ENCODE results near the gene S100A16. TPM values are rescaled to one million over a fixed set of nuclear protein-coding genes. Genes with fewer than 3 reads are reported as not detected.

S100A16 gene
- total and polyA plus RNA-seq, 9 of the 15 experiments (the other 6 are each of a cell fraction or from before 2014, with no cell fraction given) = 1.6 to 6.9 (median 4.3) TPM

DNA sequence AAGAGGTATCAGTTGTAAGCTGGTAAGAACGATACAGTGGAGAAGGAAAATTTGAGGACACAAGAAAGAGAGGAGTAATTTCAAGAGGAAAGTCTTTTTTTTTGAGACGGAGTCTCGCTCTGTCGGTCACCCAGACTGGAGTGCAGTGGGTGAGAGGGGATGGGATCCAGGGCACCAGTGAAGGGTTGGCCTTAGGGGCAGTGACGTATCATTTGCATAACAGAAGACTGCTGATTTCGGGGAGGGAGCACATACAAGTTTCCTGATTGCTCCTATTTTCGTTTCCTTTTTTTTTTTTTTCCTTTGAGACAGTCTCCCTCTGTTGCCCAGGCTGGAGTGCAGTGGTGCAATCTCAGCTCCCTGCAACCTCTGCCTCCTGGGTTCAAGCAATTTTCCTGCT lies 10.2 kb upstream of the S100A16 start:
- in situ Hi-C loops (cut with MboI) = no loop called here
- Histone ChIP-seq H4K20me1 (replicated peaks; ENCODE audit: control insufficient read depth, insufficient read depth, low read length) (no peaks in the 10 kb centered on the region), H3K9me1 (ENCODE audit: control insufficient read depth, insufficient read depth, low read length) (no peaks in the 10 kb centered on the region), H3K36me3 (ENCODE audit: control insufficient read depth, insufficient read depth, low read length) (peaks cover 9% of the 10 kb centered on the region; the same call in 2 of the 3 replicates), H3K9ac (ENCODE audit: insufficient read depth in 1 of 2, low read depth in 2 of 2, low read length in 2 of 2) (no peak overlapping the region), H3K9me3 (replicated peaks; ENCODE audit: control insufficient read depth, insufficient read depth, low read depth, low read length) (no peaks in the 10 kb centered on the region), H3K27ac (ENCODE audit: extremely low read depth, low read depth, low read length) (no peak overlapping the region), H2AFZ (ENCODE audit: low read depth, low read length) (no peak overlapping the region), H3K79me2 (ENCODE audit: control insufficient read depth, insufficient read depth, low read length) (peaks cover 6% of the 10 kb centered on the region; the same call in 1 of the 3 replicates), H3K4me2 (ENCODE audit: insufficient read depth, low read length) (no peak overlapping the region), H3K27me3 (ENCODE audit: control insufficient read depth in 2 of 2, insufficient read depth in 2 of 2, low read length in 2 of 2) (no peaks in the 10 kb centered on the region), H3K4me3 (no peak overlapping the region), H3K4me1 (replicated peaks in 1 of 2; ENCODE audit: control insufficient read depth in 2 of 2, insufficient read depth in 2 of 2, low read length in 2 of 2) (peaks cover 13 to 25% of the 10 kb centered on the region in 2 experiments)
- TF ChIP-seq RAD21 (CRISPR knock-in tag; conservative IDR thresholded peaks at IDR 0.05 in 1 of 2, IDR thresholded peaks at IDR 0.05 in 1 of 2) (no peak), HOXB6 (CRISPR knock-in tag; IDR thresholded peaks at IDR 0.05; ENCODE audit: borderline replicate concordance) (no peak), EP300 (IDR thresholded peaks at IDR 0.05; ENCODE audit: low read length) (no peak), PHF20 (IDR thresholded peaks at IDR 0.05; ENCODE audit: partially characterized antibody) (no peak), ZBTB7A (IDR thresholded peaks at IDR 0.05; ENCODE audit: borderline replicate concordance, control insufficient read depth, low read depth, low read length) (no peak), ZFP1 (CRISPR knock-in tag; IDR thresholded peaks at IDR 0.05) (no peak)
- ATAC-seq (no peak), DNase-seq (ENCODE audit: extremely low read depth in 1 of 4, low spot score in 3 of 4) (no peak), FAIRE-seq (no peak)
- intact Hi-C loops (cut with micrococcal nuclease) = no loop called here
- POLR2A ChIA-PET = interaction anchor here (2.0 to 2.2 kb wide), 2 partner anchors 9 to 11 kb away, joined by 8 read pairs; partner anchors contain the start of gene CHTOP
- CTCF ChIA-PET (ENCODE audit: low intra/inter-chr PET ratio) = no interaction called here
- no TSS peak for BruUV-seq (replicated peaks)
- 66% methylated on average over 6 of the region's 7 CpGs for WGBS (ENCODE audit: insufficient coverage, low coverage, missing lambda C conversion rate)

DNA sequence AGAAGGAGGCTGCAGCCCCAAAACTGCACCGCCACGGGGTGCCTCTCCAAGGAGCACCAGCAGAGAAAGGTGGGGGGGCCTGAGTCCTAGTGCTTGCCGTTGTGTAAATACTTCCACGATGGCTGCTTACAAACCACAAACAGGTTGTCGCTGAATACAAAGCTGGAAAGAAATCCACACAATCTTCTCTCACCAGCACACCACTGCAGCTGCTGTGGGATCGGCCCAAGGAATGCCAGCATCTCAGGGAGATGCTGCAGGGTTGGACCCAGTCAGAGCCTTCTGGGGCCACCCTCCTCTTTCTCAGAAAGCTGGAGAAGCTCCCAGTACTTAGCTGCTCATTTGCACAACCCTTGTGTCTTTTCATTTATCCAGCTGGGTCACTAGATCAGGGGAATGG lies 6.2 kb upstream of the S100A16 start:
- H2AFZ ChIP-seq (ENCODE audit: low read depth, low read length) = no peak overlapping the region
- H3K4me1 ChIP-seq (replicated peaks in 1 of 2; ENCODE audit: control insufficient read depth in 2 of 2, insufficient read depth in 2 of 2, low read length in 2 of 2) = peaks cover 9 to 20% of the 10 kb centered on the region in 2 experiments; a peak in 4 of 5 replicates
- no peak overlapping the region for H3K4me2 ChIP-seq (ENCODE audit: insufficient read depth, low read length)
- in situ Hi-C loops (cut with MboI) = no loop called here
- BruUV-seq (replicated peaks) = no TSS peak
- H3K4me3 ChIP-seq = no peak overlapping the region
- no peak for FAIRE-seq
- no peaks in the 10 kb centered on the region for H3K9me1 ChIP-seq (ENCODE audit: control insufficient read depth, insufficient read depth, low read length)
- TF ChIP-seq BMI1 (IDR thresholded peaks at IDR 0.05; ENCODE audit: low read length) (no peak), CBX8 (IDR thresholded peaks at IDR 0.05; ENCODE audit: borderline replicate concordance, extremely low read depth, low read depth, low read length, poor library complexity, severe bottlenecking) (no peak), IRF2 (CRISPR knock-in tag; IDR thresholded peaks at IDR 0.05) (no peak), CREB1 (IDR thresholded peaks at IDR 0.05) (no peak), CREB1 (CRISPR knock-in tag; IDR thresholded peaks at IDR 0.05) (no peak)
- no peaks in the 10 kb centered on the region for H3K27me3 ChIP-seq (ENCODE audit: control insufficient read depth in 2 of 2, insufficient read depth in 2 of 2, low read length in 2 of 2)
- WGBS (ENCODE audit: insufficient coverage, low coverage, missing lambda C conversion rate) = 62% methylated on average over 6 of the region's 6 CpGs
- no peaks in the 10 kb centered on the region for H4K20me1 ChIP-seq (replicated peaks; ENCODE audit: control insufficient read depth, insufficient read depth, low read length)
- ChIA-PET CTCF (ENCODE audit: low intra/inter-chr PET ratio) (no interaction called here), POLR2A (interaction anchor here (0.6 to 6.8 kb wide), 6 partner anchors 8 to 371 kb away, joined by 3 to 70 read pairs (median 4); partner anchors contain the start of genes RPS27, S100A1 and S100A13)
- intact Hi-C loops (cut with micrococcal nuclease) = no loop called here
- no peaks in the 10 kb centered on the region for H3K36me3 ChIP-seq (ENCODE audit: control insufficient read depth, insufficient read depth, low read length)
- DNase-seq (ENCODE audit: extremely low read depth in 1 of 4, low spot score in 3 of 4) = no peak
- no peaks in the 10 kb centered on the region for H3K79me2 ChIP-seq (ENCODE audit: control insufficient read depth, insufficient read depth, low read length)
- no peaks in the 10 kb centered on the region for H3K9me3 ChIP-seq (replicated peaks; ENCODE audit: control insufficient read depth, insufficient read depth, low read depth, low read length)
- ATAC-seq = no peak
- H3K9ac ChIP-seq (ENCODE audit: insufficient read depth in 1 of 2, low read depth in 2 of 2, low read length in 2 of 2) = no peak overlapping the region
- H3K27ac ChIP-seq (ENCODE audit: extremely low read depth, low read depth, low read length) = no peak overlapping the region

Data from K562 (cell line).